ENCODE results near the gene FIGN. TPM values are rescaled to one million over a fixed set of nuclear protein-coding genes. Genes with fewer than 3 reads are reported as not detected.

Gene FIGN
- total and polyA plus RNA-seq, 2 of the 8 experiments (the other 6 are each of a cell fraction or from before 2014, with no cell fraction given): 5.0 to 22.8 TPM

DNA sequence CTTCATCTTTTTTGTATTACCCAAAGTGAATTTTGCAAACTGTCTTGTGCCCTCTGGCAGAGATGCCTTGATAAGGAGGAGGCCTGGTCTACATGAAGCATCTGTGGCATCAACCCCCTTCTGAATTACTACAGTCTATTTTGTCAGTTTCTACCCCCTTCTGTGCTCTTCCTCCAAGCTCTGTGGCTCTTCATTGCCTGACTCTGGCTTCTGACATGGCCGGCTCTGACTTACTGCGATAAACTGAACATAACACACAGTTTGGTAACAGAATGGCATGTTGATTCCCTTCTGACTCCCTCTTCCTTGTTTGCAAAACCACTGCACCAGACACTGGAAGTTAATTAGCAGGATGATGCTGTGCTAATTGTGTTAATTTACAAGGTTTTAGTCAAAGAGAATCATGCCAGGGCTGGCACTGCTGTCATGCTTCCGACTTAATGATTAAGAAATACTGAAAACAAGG lies 122.5 kb downstream of the FIGN start:
- POLR2A ChIA-PET (ENCODE audit: partially characterized antibody): no interaction called here
- Histone ChIP-seq H3K36me3 (ENCODE audit: control insufficient read depth in 2 of 4, insufficient read depth in 4 of 4, low read length in 3 of 4) (peaks cover 4 to 19% (median 15%) of the 10 kb centered on the region in 4 experiments; a peak in 7 of 8 replicates), H3K4ac (replicated peaks; ENCODE audit: insufficient read length, low read depth, low read length) (no peak overlapping the region), H2BK120ac (replicated peaks; ENCODE audit: low read depth, low read length) (no peak overlapping the region), H2BK20ac (ENCODE audit: low read length) (no peak overlapping the region), H3K4me2 (ENCODE audit: insufficient read depth in 1 of 2, low read depth in 2 of 2, low read length in 2 of 2) (no peak overlapping the region), H3K9me3 (ENCODE audit: insufficient read depth in 2 of 2, low read depth in 1 of 2, low read length in 1 of 2) (no peaks in the 10 kb centered on the region), H3K18ac (ENCODE audit: extremely low read depth, low read length) (no peak overlapping the region), H3K79me2 (ENCODE audit: control insufficient read depth in 1 of 2, insufficient read depth in 2 of 2, low read length in 2 of 2) (no peaks in the 10 kb centered on the region), H3K4me3 (ENCODE audit: extremely low read depth in 1 of 4, insufficient read depth in 2 of 4, low read depth in 3 of 4, low read length in 4 of 4) (no peak overlapping the region), H3K79me1 (ENCODE audit: low read depth, low read length) (no peaks in the 10 kb centered on the region), H2BK12ac (ENCODE audit: low read depth, low read length) (no peak overlapping the region), H2BK15ac (ENCODE audit: low read length) (no peak overlapping the region), H3K23ac (ENCODE audit: insufficient read length) (no peak overlapping the region), H2AK5ac (ENCODE audit: low read depth, low read length) (no peak overlapping the region), H4K91ac (replicated peaks; ENCODE audit: insufficient read length, low read length) (no peak overlapping the region), H3K9ac (replicated peaks in 1 of 4; ENCODE audit: extremely low read depth in 1 of 4, low read depth in 3 of 4, low read length in 3 of 4) (no peak overlapping the region; a peak in 1 of 7 replicates), H3K4me1 (replicated peaks in 1 of 4; ENCODE audit: control insufficient read depth in 3 of 4, insufficient read depth in 4 of 4, low read length in 3 of 4) (peaks cover 0 to 3% (median 0%) of the 10 kb centered on the region in 4 experiments; a peak in 2 of 7 replicates), H2BK5ac (ENCODE audit: low read depth, low read length) (no peak overlapping the region; the same call in 1 of the 2 replicates), H3K23me2 (ENCODE audit: low read depth, low read length) (no peaks in the 10 kb centered on the region), H4K5ac (ENCODE audit: insufficient read length, low read depth, low read length) (no peak overlapping the region), H3K56ac (replicated peaks; ENCODE audit: insufficient read length, low read depth, low read length) (no peak overlapping the region), H4K8ac (ENCODE audit: extremely low read depth, insufficient read depth, low read length) (no peak overlapping the region), H3K14ac (ENCODE audit: insufficient read length) (no peak overlapping the region), H3K27ac (ENCODE audit: low read depth, low read length) (no peak overlapping the region), H3K27me3 (replicated peaks in 1 of 4; ENCODE audit: control insufficient read depth in 3 of 4, extremely low read depth in 1 of 4, insufficient read depth in 3 of 4, low read length in 3 of 4) (no peaks in the 10 kb centered on the region), H4K20me1 (replicated peaks in 1 of 2; ENCODE audit: control insufficient read depth in 1 of 2, insufficient read depth in 2 of 2, low read length in 2 of 2) (no peaks in the 10 kb centered on the region), H2AFZ (ENCODE audit: low read length) (no peak overlapping the region)
- FAIRE-seq (no peak), DNase-seq (ENCODE audit: low read depth in 1 of 2, low spot score in 2 of 2) (no peak)
- WGBS, 2 experiments (ENCODE audit: extremely low coverage in 1 of 2, insufficient coverage in 1 of 2, insufficient read length in 1 of 2, insufficient replicate concordance in 2 of 2, low coverage in 1 of 2, low lambda C conversion rate in 2 of 2, missing lambda C conversion rate in 1 of 2): 92% methylated on average over 3 of the region's 3 CpGs; no CpG with 5 or more reads in 1 of the 2 experiments
- CTCF ChIA-PET (ENCODE audit: partially characterized antibody): no interaction called here
- TF ChIP-seq SP4 (IDR thresholded peaks at IDR 0.05; ENCODE audit: low read length): no peak
- no peak for TF ChIP-seq SUZ12 (IDR thresholded peaks at IDR 0.05; ENCODE audit: low read length)
- TF ChIP-seq ASH2L (IDR thresholded peaks at IDR 0.05; ENCODE audit: low read length): no peak
- no peak for TF ChIP-seq RNF2 (IDR thresholded peaks at IDR 0.05; ENCODE audit: borderline replicate concordance, low read depth, low read length, missing control alignments, poor library complexity, severe bottlenecking)

Measured in H1 (cell line).